Measurements from ENCODE around the gene CTNNA3. TPM values are rescaled to one million over a fixed set of nuclear protein-coding genes. Genes with fewer than 3 reads are reported as not detected.

CTNNA3 gene
- total and polyA plus RNA-seq, 7 donors: 0.85 to 66.2 (median 28.1) TPM

DNA sequence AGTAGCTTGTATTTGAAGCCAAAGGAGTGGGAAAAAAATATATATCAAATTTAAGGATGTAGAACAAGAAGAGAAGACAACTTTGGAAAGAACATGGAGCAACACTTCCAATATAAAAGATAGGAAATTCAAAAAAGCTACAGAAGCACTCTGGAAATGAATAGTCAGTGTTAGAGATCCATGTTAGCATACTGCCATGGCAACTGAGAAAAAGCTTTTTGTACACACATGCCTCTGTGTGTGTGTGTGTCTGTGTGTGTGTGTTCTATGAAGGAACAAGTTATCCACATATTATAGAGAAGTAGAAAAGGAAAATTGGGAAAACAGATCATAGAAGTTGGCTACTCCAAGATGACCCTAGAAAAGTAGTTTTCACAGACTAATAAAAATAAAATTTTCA is 673.9 kb downstream of the CTNNA3 start:
- Histone ChIP-seq H3K36me3 (ENCODE audit: insufficient read depth in 1 of 2, low read depth in 1 of 2) (no peaks in the 10 kb centered on the region), H3K27ac (no peak overlapping the region), H3K4me1 (no peaks in the 10 kb centered on the region), H3K9me3 (no peaks in the 10 kb centered on the region), H3K4me3 (no peak overlapping the region), H3K27me3 (ENCODE audit: insufficient read depth in 3 of 3, low read length in 2 of 3) (no peaks in the 10 kb centered on the region)
- no peak for TF ChIP-seq CTCF (IDR thresholded peaks at IDR 0.05)
- no peak for DNase-seq
- intact Hi-C loops (cut with DNase I): no loop called here
- ATAC-seq: no peak

DNA sequence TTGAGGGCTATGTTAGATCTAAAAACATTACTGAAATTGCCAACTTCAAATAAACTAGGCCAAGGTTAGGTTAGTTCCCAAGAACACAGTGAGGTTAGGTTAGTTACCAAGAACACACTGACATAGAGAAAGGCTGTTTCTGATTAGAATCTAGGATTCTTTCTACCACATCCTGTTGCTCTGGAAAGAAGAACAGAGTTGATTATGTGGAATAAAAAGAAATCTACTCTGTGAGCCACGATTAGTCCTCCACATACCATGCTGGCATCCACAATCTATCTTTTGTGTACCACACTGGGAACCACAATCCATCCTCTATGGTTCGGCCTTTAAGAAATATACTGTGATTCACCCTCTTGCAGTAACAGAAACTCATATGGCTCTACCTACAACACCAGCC is 678.8 kb downstream of the CTNNA3 start:
- Histone ChIP-seq H3K27ac (no peak overlapping the region), H3K4me1 (no peaks in the 10 kb centered on the region), H3K27me3 (ENCODE audit: insufficient read depth in 3 of 3, low read length in 2 of 3) (no peaks in the 10 kb centered on the region), H3K36me3 (ENCODE audit: insufficient read depth in 1 of 2, low read depth in 1 of 2) (no peaks in the 10 kb centered on the region), H3K9me3 (no peaks in the 10 kb centered on the region), H3K4me3 (no peak overlapping the region)
- no peak for ATAC-seq
- DNase-seq: no peak
- intact Hi-C loops (cut with DNase I): no loop called here
- WGBS, 3 donors: 87 to 94% (median 92%) methylated on average over 2 of the region's 2 CpGs
- TF ChIP-seq CTCF (IDR thresholded peaks at IDR 0.05): no peak

DNA sequence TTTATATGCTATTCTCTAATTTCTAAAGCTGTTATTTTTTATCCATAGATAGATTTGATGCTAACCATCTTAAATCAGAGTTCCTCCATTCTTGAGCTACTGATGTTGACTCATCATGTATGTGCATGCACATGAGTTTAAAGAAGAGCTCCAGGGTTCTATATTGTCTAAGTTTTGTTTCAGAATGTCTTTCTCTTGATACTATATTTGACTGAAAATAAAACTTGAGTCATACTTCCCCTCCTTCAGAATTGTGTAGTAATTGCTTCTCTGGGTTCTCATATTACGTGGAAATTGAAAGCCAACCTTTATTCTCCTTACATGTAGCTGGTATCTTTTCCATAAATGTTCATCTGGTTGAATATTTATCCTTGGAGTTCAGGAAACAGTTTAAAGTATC is 680.8 kb downstream of the CTNNA3 start:
- 67 to 92% (median 78%) methylated on average over 1 of the region's 1 CpG for WGBS, 3 donors
- Histone ChIP-seq H3K4me1 (no peaks in the 10 kb centered on the region), H3K27me3 (ENCODE audit: insufficient read depth in 3 of 3, low read length in 2 of 3) (no peaks in the 10 kb centered on the region), H3K27ac (no peak overlapping the region), H3K9me3 (no peaks in the 10 kb centered on the region), H3K4me3 (no peak overlapping the region), H3K36me3 (ENCODE audit: insufficient read depth in 1 of 2, low read depth in 1 of 2) (no peaks in the 10 kb centered on the region)
- ATAC-seq: no peak
- intact Hi-C loops (cut with DNase I): no loop called here
- TF ChIP-seq CTCF (IDR thresholded peaks at IDR 0.05): no peak
- no peak for DNase-seq

GRCh38 chr10:67011981-67012380 is 684.0 kb downstream of the CTNNA3 start:
- DNase-seq (no peak), ATAC-seq (no peak)
- WGBS, 3 donors: 86 to 89% (median 88%) methylated on average over 3 of the region's 3 CpGs
- no peaks in the 10 kb centered on the region for H3K9me3 ChIP-seq
- no peak for TF ChIP-seq CTCF (IDR thresholded peaks at IDR 0.05)
- intact Hi-C loops (cut with DNase I): no loop called here
- no peaks in the 10 kb centered on the region for H3K27me3 ChIP-seq (ENCODE audit: insufficient read depth in 3 of 3, low read length in 2 of 3)
- no peaks in the 10 kb centered on the region for H3K36me3 ChIP-seq (ENCODE audit: insufficient read depth in 1 of 2, low read depth in 1 of 2)
- no peak overlapping the region for H3K27ac ChIP-seq
- H3K4me1 ChIP-seq: no peaks in the 10 kb centered on the region
- no peak overlapping the region for H3K4me3 ChIP-seq

DNA sequence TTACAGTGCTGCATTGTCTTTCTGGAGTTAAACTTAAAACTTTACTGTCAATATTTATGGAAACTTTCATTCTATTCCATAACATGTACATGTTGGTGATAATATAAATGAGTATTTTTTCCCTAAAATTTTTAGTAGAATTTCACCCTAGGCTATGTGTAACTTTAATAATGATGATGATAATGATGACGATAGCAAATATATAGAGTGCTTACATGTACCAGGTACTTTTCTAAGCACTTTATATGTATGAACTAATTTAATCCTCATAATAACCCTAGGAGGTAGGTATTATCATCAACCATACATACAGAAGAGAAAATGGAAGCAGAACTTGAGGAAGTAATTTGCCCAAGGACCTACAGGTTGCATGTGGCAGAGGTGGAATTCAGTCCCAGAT is 684.5 kb downstream of the CTNNA3 start:
- no peak for TF ChIP-seq CTCF (IDR thresholded peaks at IDR 0.05)
- Histone ChIP-seq H3K4me1 (no peaks in the 10 kb centered on the region), H3K9me3 (no peaks in the 10 kb centered on the region), H3K36me3 (ENCODE audit: insufficient read depth in 1 of 2, low read depth in 1 of 2) (no peaks in the 10 kb centered on the region), H3K4me3 (no peak overlapping the region), H3K27ac (no peak overlapping the region), H3K27me3 (ENCODE audit: insufficient read depth in 3 of 3, low read length in 2 of 3) (no peaks in the 10 kb centered on the region)
- 97 to 100% (median 99%) methylated on average over 1 of the region's 1 CpG for WGBS, 3 donors
- no peak for ATAC-seq
- no peak for DNase-seq
- intact Hi-C loops (cut with DNase I): no loop called here

Measured in psoas muscle (tissue), 8 donors.